ENCODE measurements around the gene CTSC. TPM values are rescaled to one million over a fixed set of nuclear protein-coding genes. Genes with fewer than 3 reads are reported as not detected.

Gene CTSC
- total and polyA plus RNA-seq, 12 donors = 6.3 to 161 (median 15.1) TPM

- H3K27me3 ChIP-seq = no peaks in the 10 kb centered on the region
- WGBS, 2 donors = 56 to 65% methylated on average over 2 of the region's 2 CpGs
Measured at GRCh38 chr11:88297863-88298262, 39.7 kb downstream of the CTSC start.

DNA sequence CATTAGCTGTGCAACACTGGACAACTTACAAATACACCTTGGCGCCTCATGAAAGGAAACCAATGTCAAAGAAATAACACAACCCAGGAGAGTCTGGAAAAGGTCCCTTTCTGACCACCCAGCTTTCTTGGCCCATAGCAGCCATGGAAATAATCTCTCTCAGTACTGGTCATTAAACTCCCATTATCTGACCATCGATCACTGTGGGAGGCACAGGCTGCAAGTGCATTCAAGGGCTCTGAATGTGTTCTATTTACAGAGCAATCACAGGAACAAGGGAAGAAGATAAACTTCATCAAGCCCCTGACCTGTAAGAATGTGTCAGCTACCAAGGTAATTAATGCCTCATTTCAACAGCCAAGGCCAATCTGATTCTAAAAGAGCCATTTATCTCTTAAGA is 40.1 kb downstream of the CTSC start:
- Histone ChIP-seq H3K4me1 (peaks cover 0 to 15% (median 6%) of the 10 kb centered on the region in 9 donors), H3K27ac (no peak overlapping the region), H3K4me3 (no peak overlapping the region), H3K9me3 (no peaks in the 10 kb centered on the region), H3K36me3 (peaks cover 0 to 87% (median 0%) of the 10 kb centered on the region in 9 donors), H3K27me3 (no peaks in the 10 kb centered on the region)
- ATAC-seq = no peak
- DNase-seq = no peak
- 45 to 56% methylated on average over 2 of the region's 2 CpGs for WGBS, 2 donors
- TF ChIP-seq, protein P1, sequence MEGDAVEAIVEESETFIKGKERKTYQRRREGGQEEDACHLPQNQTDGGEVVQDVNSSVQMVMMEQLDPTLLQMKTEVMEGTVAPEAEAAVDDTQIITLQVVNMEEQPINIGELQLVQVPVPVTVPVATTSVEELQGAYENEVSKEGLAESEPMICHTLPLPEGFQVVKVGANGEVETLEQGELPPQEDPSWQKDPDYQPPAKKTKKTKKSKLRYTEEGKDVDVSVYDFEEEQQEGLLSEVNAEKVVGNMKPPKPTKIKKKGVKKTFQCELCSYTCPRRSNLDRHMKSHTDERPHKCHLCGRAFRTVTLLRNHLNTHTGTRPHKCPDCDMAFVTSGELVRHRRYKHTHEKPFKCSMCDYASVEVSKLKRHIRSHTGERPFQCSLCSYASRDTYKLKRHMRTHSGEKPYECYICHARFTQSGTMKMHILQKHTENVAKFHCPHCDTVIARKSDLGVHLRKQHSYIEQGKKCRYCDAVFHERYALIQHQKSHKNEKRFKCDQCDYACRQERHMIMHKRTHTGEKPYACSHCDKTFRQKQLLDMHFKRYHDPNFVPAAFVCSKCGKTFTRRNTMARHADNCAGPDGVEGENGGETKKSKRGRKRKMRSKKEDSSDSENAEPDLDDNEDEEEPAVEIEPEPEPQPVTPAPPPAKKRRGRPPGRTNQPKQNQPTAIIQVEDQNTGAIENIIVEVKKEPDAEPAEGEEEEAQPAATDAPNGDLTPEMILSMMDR (IDR thresholded peaks at IDR 0.05) = no peak
- intact Hi-C loops (cut with DNase I) = no loop called here

More at GRCh38 chr11:88297863-88298262, 39.7 kb downstream of the CTSC start:
- H3K9me3 ChIP-seq = no peaks in the 10 kb centered on the region
- peaks cover 0 to 86% (median 0%) of the 10 kb centered on the region in 9 donors for H3K36me3 ChIP-seq
- peaks cover 0 to 11% (median 2%) of the 10 kb centered on the region in 9 donors for H3K4me1 ChIP-seq
- TF ChIP-seq, protein P1 (IDR thresholded peaks at IDR 0.05) = no peak
- no peak overlapping the region for H3K4me3 ChIP-seq
- peak overlapping the region in 1 of 10 donors; percentile 28 for H3K27ac ChIP-seq
- DNase-seq (no peak), ATAC-seq (no peak)
- intact Hi-C loops (cut with DNase I) = no loop called here

GRCh38 chr11:88295028-88295427 is 42.5 kb downstream of the CTSC start:
- 90% methylated on average over 3 of the region's 3 CpGs for WGBS, 2 donors
- H3K4me1 ChIP-seq = peaks cover 0 to 17% (median 8%) of the 10 kb centered on the region in 9 donors
- ATAC-seq (no peak), DNase-seq (no peak)
- H3K27ac ChIP-seq = no peak overlapping the region
- intact Hi-C loops (cut with DNase I) = no loop called here
- peaks cover 0 to 95% (median 0%) of the 10 kb centered on the region in 9 donors for H3K36me3 ChIP-seq
- H3K27me3 ChIP-seq = no peaks in the 10 kb centered on the region
- TF ChIP-seq, protein P1 (IDR thresholded peaks at IDR 0.05) = no peak
- H3K9me3 ChIP-seq = no peaks in the 10 kb centered on the region
- no peak overlapping the region for H3K4me3 ChIP-seq

- TF ChIP-seq, protein P1 (IDR thresholded peaks at IDR 0.05) = no peak
Measured at GRCh38 chr11:88293931-88294330, 43.6 kb downstream of the CTSC start.

More at GRCh38 chr11:88293931-88294330, 43.6 kb downstream of the CTSC start:
- H3K36me3 ChIP-seq = peaks cover 0 to 94% (median 0%) of the 10 kb centered on the region in 9 donors
- H3K27ac ChIP-seq = no peak overlapping the region
- H3K9me3 ChIP-seq = no peaks in the 10 kb centered on the region
- ATAC-seq (peak in 1 of 8 donors; percentile 37), DNase-seq (no peak)
- peaks cover 0 to 17% (median 8%) of the 10 kb centered on the region in 9 donors for H3K4me1 ChIP-seq
- H3K4me3 ChIP-seq = no peak overlapping the region
- no peaks in the 10 kb centered on the region for H3K27me3 ChIP-seq
- intact Hi-C loops (cut with DNase I) = no loop called here
- 90 to 95% methylated on average over 3 of the region's 3 CpGs for WGBS, 2 donors

Data from heart right ventricle (tissue), 16 donors.